ENCODE measurements around the gene GGT5. TPM values are rescaled to one million over a fixed set of nuclear protein-coding genes. Genes with fewer than 3 reads are reported as not detected.

GGT5 gene
- total RNA-seq, 1 donor from 2014 or later = 2.1 TPM

DNA sequence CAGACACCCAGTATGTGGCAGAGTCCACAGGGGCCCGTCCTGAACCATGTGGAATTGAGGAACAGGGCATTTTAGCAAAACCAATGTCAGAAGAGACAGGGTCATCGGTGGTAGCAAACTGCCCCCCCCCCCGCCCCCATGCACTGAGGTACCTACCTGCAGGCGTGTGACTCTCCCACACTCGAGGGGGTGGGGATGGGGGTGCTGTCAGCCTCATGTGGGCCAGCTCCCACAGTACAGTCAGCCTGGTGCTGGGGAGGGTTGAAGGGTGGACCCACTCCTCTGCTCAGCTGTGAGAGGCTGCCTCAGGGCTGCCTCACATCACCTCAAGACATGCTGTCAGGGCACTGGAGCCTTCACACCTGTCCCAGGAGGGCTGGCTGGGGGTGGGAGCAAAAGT, 74.2 kb downstream of the GGT5 start:
- Histone ChIP-seq H3K9ac (ENCODE audit: low read depth in 1 of 3, low read length in 3 of 3) (no peak overlapping the region), H3K4me1 (ENCODE audit: control insufficient read depth in 3 of 3, insufficient read depth in 3 of 3, low read length in 3 of 3) (peaks cover 0 to 11% (median 7%) of the 10 kb centered on the region in 3 donors), H3K4me3 (ENCODE audit: low read length in 3 of 3) (no peak overlapping the region), H3K9me3 (ENCODE audit: control insufficient read depth in 3 of 3, low read length in 3 of 3) (no peaks in the 10 kb centered on the region), H3K27ac (ENCODE audit: low read depth, low read length) (no peak overlapping the region), H3K36me3 (ENCODE audit: control insufficient read depth in 3 of 3, insufficient read depth in 3 of 3, low read length in 3 of 3) (peaks cover 52 to 59% (median 54%) of the 10 kb centered on the region in 3 donors), H3K27me3 (ENCODE audit: control insufficient read depth in 3 of 3, insufficient read depth in 3 of 3, low read length in 3 of 3) (no peaks in the 10 kb centered on the region)

DNA sequence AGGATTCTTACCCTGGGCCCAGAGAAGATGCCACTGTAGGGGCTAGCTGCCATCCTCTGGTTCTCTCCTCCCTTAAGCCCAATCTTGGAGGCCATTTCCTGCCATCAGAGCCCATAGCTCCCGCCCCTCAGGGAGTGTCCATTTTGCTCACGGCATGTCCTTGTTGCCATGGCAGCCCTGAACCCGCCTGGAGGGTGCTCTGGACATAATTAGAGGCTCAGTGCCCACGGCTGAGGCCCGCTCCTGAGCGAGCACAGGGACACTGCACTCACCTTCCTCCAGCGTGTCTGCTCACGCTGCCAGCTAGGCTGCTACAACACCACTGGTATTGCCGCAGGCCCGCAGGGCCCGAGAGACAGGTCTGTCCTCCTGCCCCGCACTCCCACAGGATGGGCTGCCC, 74.7 kb downstream of the GGT5 start:
- Histone ChIP-seq H3K36me3 (ENCODE audit: control insufficient read depth in 3 of 3, insufficient read depth in 3 of 3, low read length in 3 of 3) (peaks cover 57 to 63% (median 59%) of the 10 kb centered on the region in 3 donors), H3K9me3 (ENCODE audit: control insufficient read depth in 3 of 3, low read length in 3 of 3) (no peaks in the 10 kb centered on the region), H3K27me3 (ENCODE audit: control insufficient read depth in 3 of 3, insufficient read depth in 3 of 3, low read length in 3 of 3) (no peaks in the 10 kb centered on the region), H3K27ac (ENCODE audit: low read depth, low read length) (no peak overlapping the region), H3K4me1 (ENCODE audit: control insufficient read depth in 3 of 3, insufficient read depth in 3 of 3, low read length in 3 of 3) (peaks cover 0 to 10% (median 7%) of the 10 kb centered on the region in 3 donors), H3K9ac (ENCODE audit: low read depth in 1 of 3, low read length in 3 of 3) (no peak overlapping the region), H3K4me3 (ENCODE audit: low read length in 3 of 3) (no peak overlapping the region)

Other genes with a start within 250 kb of the GGT5 start
- gene GSTT4, start 239.6 kb downstream of the GGT5 start, total RNA-seq = not detected
- gene CABIN1, start 233.8 kb downstream of the GGT5 start, total RNA-seq = 18.3 TPM
- 0.52 TPM for gene SUSD2, start 63.6 kb downstream of the GGT5 start, total RNA-seq
- 21.9 TPM for gene SPECC1L, start 25.7 kb upstream of the GGT5 start, total RNA-seq
- 10.4 TPM for gene ADORA2A, start 182.5 kb upstream of the GGT5 start, total RNA-seq